K562 (cell line): ENCODE results near the gene BRCA1. TPM values are rescaled to one million over a fixed set of nuclear protein-coding genes. Genes with fewer than 3 reads are reported as not detected.

Source experiments
- CREB3L1 ChIP-seq: fragments of 450-650 bp; IDR thresholded peaks from 2 replicates; pipeline ENCODE4 v1.6.1; 2014; ENCODE audit warnings: low read depth, mild to moderate bottlenecking, moderate library complexity, borderline replicate concordance
- ILF3 ChIP-seq: fragments of 450-650 bp; IDR thresholded peaks from 2 replicates; pipeline ENCODE4 v1.6.1; 2018; ENCODE audit warnings: antibody characterized with exemption, mild to moderate bottlenecking, moderate library complexity, borderline replicate concordance
- KLF1 ChIP-seq: fragments of 450-650 bp; IDR thresholded peaks from 2 replicates; pipeline ENCODE4 v1.6.1; 2016; ENCODE audit warnings: missing genetic modification characterization, missing compliant biosample characterization
- NCOR1 ChIP-seq: fragments of 450-650 bp; IDR thresholded peaks from 2 replicates; pipeline ENCODE4 v1.6.1; 2016; ENCODE audit warnings: mild to moderate bottlenecking, moderate library complexity
- POLR2A ChIP-seq: fragments of 450-650 bp; conservative IDR thresholded peaks from 2 replicates; pipeline ENCODE4 v1.6.1; 2016
- RFX5 ChIP-seq: IDR thresholded peaks from 2 replicates; pipeline ENCODE4 v1.6.1; 2011; ENCODE audit warnings: low read depth, mild to moderate bottlenecking, improper control_type of control experiment, low read length
- RNF2 ChIP-seq: sonication (generic); IDR thresholded peaks from 2 replicates; pipeline ENCODE4 v1.6.1; 2016
- SETDB1 ChIP-seq: IDR thresholded peaks from one replicate; pipeline ENCODE4 v1.6.1; 2012; ENCODE audit warnings: low read length, control low read depth, inconsistent platforms
- SIX5 ChIP-seq, 2 experiments: IDR thresholded peaks; 2 replicates each; pipeline ENCODE4 v1.6.1; 2011; ENCODE audit warnings: low read length in 2 of 2, borderline replicate concordance in 1 of 2, low read depth in 1 of 2, mild to moderate bottlenecking in 1 of 2, moderate library complexity in 1 of 2; ENCODE audit not compliant: insufficient read depth in 1 of 2
- STAG1 ChIP-seq: sonication (generic); formaldehyde crosslinking; IDR thresholded peaks from 2 replicates; pipeline ENCODE4 v1.5.0; 2020; ENCODE audit warnings: missing genetic modification reagents, borderline replicate concordance
- XRCC3 ChIP-seq: fragments of 450-650 bp; IDR thresholded peaks from 2 replicates; pipeline ENCODE4 v1.6.1; 2017; ENCODE audit warnings: mild to moderate bottlenecking, moderate library complexity
- ZBTB7A ChIP-seq: IDR thresholded peaks from 2 replicates; pipeline ENCODE4 v1.6.1; 2011; ENCODE audit warnings: low read depth, mild to moderate bottlenecking, low read length, moderate library complexity, borderline replicate concordance; ENCODE audit not compliant: control insufficient read depth
- ZFP30 ChIP-seq: fragments of 250-450 bp; sonication (Bioruptor Pico); IDR thresholded peaks from 2 replicates; pipeline ENCODE4 v1.8.0; 2022; ENCODE audit warnings: moderate library complexity, mild to moderate bottlenecking, inconsistent platforms, borderline replicate concordance
- ZNF232 ChIP-seq: sonication (generic); formaldehyde crosslinking; IDR thresholded peaks from 2 replicates; pipeline ENCODE4 v1.8.0; 2022; ENCODE audit warnings: mild to moderate bottlenecking, missing genetic modification reagents
- ZNF384 ChIP-seq: IDR thresholded peaks from 2 replicates; pipeline ENCODE4 v1.6.1; 2012; ENCODE audit warnings: low read depth, low read length, improper control_type of control experiment
- ZNF395 ChIP-seq: fragments of 200-800 bp; sonication (Bioruptor generic); IDR thresholded peaks from 2 replicates; pipeline ENCODE4 v1.6.1; 2017; ENCODE audit warnings: missing genetic modification characterization, missing compliant biosample characterization
- ZNF655 ChIP-seq: fragments of 250-450 bp; sonication (Bioruptor Pico); IDR thresholded peaks from 2 replicates; pipeline ENCODE4 v1.5.0; 2021
- polyA plus RNA-seq, 8 experiments: library from polyadenylated mRNA; depleted of rRNA in 4 of 8; stranded (reverse) in 5 of 8; unstranded in 3 of 8; fragments of >200 nt; fragmentation: Nextera tagmentation in 2 of 8; fragmentation: Illumina TruSeq in 1 of 8; extraction: Ambion mirVana in 2 of 8; extraction: Trizol in 1 of 8; gene quantifications; 2 replicates each; pipeline versions ENCODE4 v1.2.1 to v1.2.3, GENCODE V29; 2011 to 2014; ENCODE audit warnings: inconsistent platforms in 1 of 8, missing spikeins in 1 of 8
- total RNA-seq, 7 experiments: library from RNA; depleted of rRNA in 6 of 7; stranded (reverse); fragments of >200 nt in 6 of 7; fragmentation: Illumina TruSeq in 2 of 7; extraction: Trizol in 2 of 7; gene quantifications; 2 replicates each; pipeline versions ENCODE4 v1.2.1 to v1.2.3, GENCODE V29; 2011 to 2021; ENCODE audit warnings: low replicate concordance in 1 of 7
- TF ChIP-seq, protein P1 (sequence below): sonication (generic); formaldehyde crosslinking; IDR thresholded peaks from 2 replicates; pipeline ENCODE4 v1.8.0; 2022; ENCODE audit warnings: missing genetic modification reagents, mild to moderate bottlenecking, borderline replicate concordance
- TF ChIP-seq, protein P2 (sequence below): sonication (generic); formaldehyde crosslinking; IDR thresholded peaks from 2 replicates; pipeline ENCODE4 v1.8.1; 2023; ENCODE audit warnings: mild to moderate bottlenecking, missing genetic modification reagents, moderate library complexity

The BRCA1 gene
- total and polyA plus RNA-seq, 9 of the 15 experiments (the other 6 are each of a cell fraction or from before 2014, with no cell fraction given) = 25.9 to 95.3 (median 62.3) TPM

DNA sequence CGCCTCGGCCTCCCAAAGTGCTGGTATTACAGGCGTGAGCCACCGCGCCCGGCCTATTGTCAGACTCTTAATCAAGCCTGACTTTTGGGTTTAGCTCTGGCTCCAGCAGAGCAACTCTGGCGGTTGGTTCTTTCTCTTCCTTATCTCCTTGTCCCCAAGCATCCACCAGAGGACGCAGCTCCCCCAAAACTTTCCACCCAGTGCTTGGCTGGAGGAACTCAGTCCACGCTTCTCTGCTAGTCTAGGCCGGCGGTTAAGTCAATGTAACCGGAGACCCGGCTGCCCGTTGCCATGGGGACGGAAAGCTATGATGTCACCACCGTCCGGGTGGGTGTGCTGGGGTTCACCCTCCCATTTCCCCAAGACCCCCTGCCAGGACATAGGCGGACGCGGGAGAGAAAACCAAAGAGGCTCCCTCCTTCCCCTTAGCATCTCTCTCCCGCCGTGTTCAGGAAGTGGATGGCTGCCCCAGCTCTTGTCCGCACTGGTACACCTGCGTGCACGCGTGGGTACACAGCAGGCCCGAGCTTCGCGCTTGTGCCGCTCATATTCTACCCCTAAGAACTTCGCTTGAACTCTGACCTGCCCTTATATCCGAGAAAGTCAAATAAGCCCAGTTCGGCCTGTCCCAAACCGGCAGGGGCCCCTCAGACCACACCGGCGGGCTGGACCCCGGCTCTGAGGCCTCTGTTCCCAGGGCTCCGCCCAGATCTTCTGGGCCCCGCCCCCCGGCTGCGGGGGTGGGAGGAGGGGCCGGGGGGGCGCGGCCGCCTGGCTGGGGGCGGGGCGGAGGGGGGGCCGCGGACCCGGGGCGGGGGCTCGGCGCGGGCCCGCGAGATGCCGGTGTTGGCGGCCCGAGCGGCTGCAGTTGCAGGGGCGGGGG lies 100.5 kb downstream of the BRCA1 start, which contains the start of gene RND2 (continued):
- TF ChIP-seq, protein P1, sequence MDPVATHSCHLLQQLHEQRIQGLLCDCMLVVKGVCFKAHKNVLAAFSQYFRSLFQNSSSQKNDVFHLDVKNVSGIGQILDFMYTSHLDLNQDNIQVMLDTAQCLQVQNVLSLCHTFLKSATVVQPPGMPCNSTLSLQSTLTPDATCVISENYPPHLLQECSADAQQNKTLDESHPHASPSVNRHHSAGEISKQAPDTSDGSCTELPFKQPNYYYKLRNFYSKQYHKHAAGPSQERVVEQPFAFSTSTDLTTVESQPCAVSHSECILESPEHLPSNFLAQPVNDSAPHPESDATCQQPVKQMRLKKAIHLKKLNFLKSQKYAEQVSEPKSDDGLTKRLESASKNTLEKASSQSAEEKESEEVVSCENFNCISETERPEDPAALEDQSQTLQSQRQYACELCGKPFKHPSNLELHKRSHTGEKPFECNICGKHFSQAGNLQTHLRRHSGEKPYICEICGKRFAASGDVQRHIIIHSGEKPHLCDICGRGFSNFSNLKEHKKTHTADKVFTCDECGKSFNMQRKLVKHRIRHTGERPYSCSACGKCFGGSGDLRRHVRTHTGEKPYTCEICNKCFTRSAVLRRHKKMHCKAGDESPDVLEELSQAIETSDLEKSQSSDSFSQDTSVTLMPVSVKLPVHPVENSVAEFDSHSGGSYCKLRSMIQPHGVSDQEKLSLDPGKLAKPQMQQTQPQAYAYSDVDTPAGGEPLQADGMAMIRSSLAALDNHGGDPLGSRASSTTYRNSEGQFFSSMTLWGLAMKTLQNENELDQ (CRISPR knock-in tag) = no peak
- TF ChIP-seq ZBTB7A = peak; percentile 78
- TF ChIP-seq KLF1 (tag) = no peak
- 0 out of 2 replicates have a peak, but pooled peaks have one; percentile 6 for TF ChIP-seq STAG1
- TF ChIP-seq ZNF655 (CRISPR knock-in tag) = no peak
- TF ChIP-seq ZNF395 (CRISPR knock-in tag) = no peak; the same call in 1 of the 2 replicates
- TF ChIP-seq ILF3 = no peak
- no peak for TF ChIP-seq ZFP30 (CRISPR knock-in tag)
- TF ChIP-seq NCOR1 = no peak
- 0 out of 4 replicates have a peak, but pooled peaks of 1 of the 2 experiments have one; percentile 23 for TF ChIP-seq SIX5 (IDR thresholded peaks at IDR 0.05; ENCODE audit: borderline replicate concordance in 1 of 2, insufficient read depth in 1 of 2, low read depth in 1 of 2, low read length in 2 of 2)
- TF ChIP-seq RNF2 = 0 out of 2 replicates have a peak, but pooled peaks have one; percentile 18
- TF ChIP-seq XRCC3 = no peak
- TF ChIP-seq ZNF384 = 0 out of 2 replicates have a peak, but pooled peaks have one; percentile 23
- TF ChIP-seq, protein P2, sequence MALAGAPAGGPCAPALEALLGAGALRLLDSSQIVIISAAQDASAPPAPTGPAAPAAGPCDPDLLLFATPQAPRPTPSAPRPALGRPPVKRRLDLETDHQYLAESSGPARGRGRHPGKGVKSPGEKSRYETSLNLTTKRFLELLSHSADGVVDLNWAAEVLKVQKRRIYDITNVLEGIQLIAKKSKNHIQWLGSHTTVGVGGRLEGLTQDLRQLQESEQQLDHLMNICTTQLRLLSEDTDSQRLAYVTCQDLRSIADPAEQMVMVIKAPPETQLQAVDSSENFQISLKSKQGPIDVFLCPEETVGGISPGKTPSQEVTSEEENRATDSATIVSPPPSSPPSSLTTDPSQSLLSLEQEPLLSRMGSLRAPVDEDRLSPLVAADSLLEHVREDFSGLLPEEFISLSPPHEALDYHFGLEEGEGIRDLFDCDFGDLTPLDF (CRISPR knock-in tag) = no peak
- peak; percentile 84 for TF ChIP-seq POLR2A
- TF ChIP-seq ZNF232 (CRISPR knock-in tag) = no peak
- no peak for TF ChIP-seq SETDB1
- peak; percentile 72; the same call in 1 of the 2 replicates for TF ChIP-seq CREB3L1
- 0 out of 2 replicates have a peak, but pooled peaks have one; percentile 28 for TF ChIP-seq RFX5
